HepG2 (cell line): ENCODE results near the gene TCF20. TPM values are rescaled to one million over a fixed set of nuclear protein-coding genes. Genes with fewer than 3 reads are reported as not detected.
A peak's percentile ranks its signal among the peaks of the same experiment; 100 is the strongest.

Experiments
- AKAP8 ChIP-seq: sonication (generic); formaldehyde crosslinking; IDR thresholded peaks from 2 replicates; pipeline ENCODE4 v1.5.1; 2020; ENCODE audit warnings: mild to moderate bottlenecking, missing genetic modification reagents
- ARHGAP35 ChIP-seq: sonication (generic); formaldehyde crosslinking; IDR thresholded peaks from 2 replicates; pipeline ENCODE4 v1.9.0; 2022; ENCODE audit warnings: mild to moderate bottlenecking, inconsistent platforms, moderate library complexity, missing genetic modification reagents, borderline replicate concordance
- ATF3 ChIP-seq: sonication (generic); formaldehyde crosslinking; IDR thresholded peaks from 2 replicates; pipeline ENCODE4 v1.4.0; 2020; ENCODE audit warnings: missing genetic modification reagents
- CEBPG ChIP-seq: IDR thresholded peaks from 2 replicates; pipeline ENCODE4 v1.6.1; 2016
- CERS6 ChIP-seq: sonication (generic); formaldehyde crosslinking; IDR thresholded peaks from 2 replicates; pipeline ENCODE4 v1.5.0; 2020; ENCODE audit warnings: missing genetic modification reagents
- GTF2F1 ChIP-seq: fragments of 150-350 bp; IDR thresholded peaks from 2 replicates; pipeline ENCODE4 v1.6.1; 2014; ENCODE audit warnings: low read length
- PPARG ChIP-seq: conservative IDR thresholded peaks from 2 replicates; pipeline ENCODE4 v1.6.1; 2016; ENCODE audit warnings: missing biosample characterization, missing genetic modification reagents
- REST ChIP-seq, 2 experiments: IDR thresholded peaks; 2 replicates each; pipeline ENCODE4 v1.6.1; 2011 to 2012; ENCODE audit warnings: low read length in 2 of 2, borderline replicate concordance in 1 of 2, low read depth in 1 of 2, mild to moderate bottlenecking in 1 of 2, moderate library complexity in 1 of 2
- TBL1XR1 ChIP-seq: fragments of 150-350 bp; IDR thresholded peaks from 2 replicates; pipeline ENCODE4 v1.6.1; 2014; ENCODE audit warnings: borderline replicate concordance, low read length; ENCODE audit not compliant: partially characterized antibody
- YEATS2 ChIP-seq: sonication (generic); formaldehyde crosslinking; IDR thresholded peaks from 2 replicates; pipeline ENCODE4 v1.4.0; 2020; ENCODE audit warnings: missing genetic modification reagents, borderline replicate concordance
- ZMYM3 ChIP-seq: sonication (generic); formaldehyde crosslinking; IDR thresholded peaks from 2 replicates; pipeline ENCODE4 v1.5.1; 2020; ENCODE audit warnings: mild to moderate bottlenecking, missing genetic modification reagents
- ZNF20 ChIP-seq: sonication (generic); formaldehyde crosslinking; IDR thresholded peaks from 2 replicates; pipeline ENCODE4 v1.4.0; 2020; ENCODE audit warnings: mild to moderate bottlenecking, moderate library complexity, missing genetic modification reagents
- ZNF30 ChIP-seq: sonication (generic); formaldehyde crosslinking; IDR thresholded peaks from 2 replicates; pipeline ENCODE4 v1.5.0; 2020; ENCODE audit warnings: mild to moderate bottlenecking, missing genetic modification reagents
- ZNF670 ChIP-seq: sonication (generic); formaldehyde crosslinking; IDR thresholded peaks from 2 replicates; pipeline ENCODE4 v1.8.0; 2022; ENCODE audit warnings: mild to moderate bottlenecking, missing genetic modification reagents, borderline replicate concordance
- polyA plus RNA-seq, 8 experiments: library from polyadenylated mRNA; depleted of rRNA in 3 of 8; stranded (reverse) in 7 of 8; unstranded in 1 of 8; fragments of >200 nt; fragmentation: Illumina TruSeq in 4 of 8; extraction: Trizol in 4 of 8; gene quantifications; 2 replicates each; pipeline versions ENCODE4 v1.2.1 to v1.2.3, GENCODE V29; 2011 to 2016; ENCODE audit warnings: low read depth in 4 of 8, missing spikeins in 1 of 8, mixed read lengths in 1 of 8; ENCODE audit not compliant: insufficient read depth in 1 of 8
- total RNA-seq, 5 experiments: library from RNA; depleted of rRNA; stranded (reverse); fragments of >200 nt; fragmentation: Illumina TruSeq; extraction: Trizol; gene quantifications; 2 replicates each; pipeline ENCODE4 v1.2.3, GENCODE V29; 2016; ENCODE audit warnings: low read depth in 1 of 5
- TF ChIP-seq, protein P1 (sequence below): sonication (generic); formaldehyde crosslinking; IDR thresholded peaks from 2 replicates; pipeline ENCODE4 v1.5.0; 2020; ENCODE audit warnings: mild to moderate bottlenecking, missing genetic modification reagents, borderline replicate concordance
- TF ChIP-seq, protein P2 (sequence below): sonication (generic); formaldehyde crosslinking; IDR thresholded peaks from 2 replicates; pipeline ENCODE4 v1.9.0; 2021; ENCODE audit warnings: missing genetic modification reagents, borderline replicate concordance

Gene TCF20
- total and polyA plus RNA-seq, 2 of the 13 experiments (the other 11 are each of a cell fraction or from before 2014, with no cell fraction given) = 12.8 to 23.7 TPM

- peak in 1 of 2 experiments; percentile 99 for TF ChIP-seq REST (IDR thresholded peaks at IDR 0.05; ENCODE audit: borderline replicate concordance in 1 of 2, low read depth in 1 of 2, low read length in 2 of 2)
- TF ChIP-seq ZNF670 (CRISPR knock-in tag) = no peak
- TF ChIP-seq ZNF20 (CRISPR knock-in tag) = no peak
- TF ChIP-seq TBL1XR1 = no peak
- no peak for TF ChIP-seq ATF3 (CRISPR knock-in tag)
- TF ChIP-seq CERS6 (CRISPR knock-in tag) = no peak; the same call in 1 of the 2 replicates
- TF ChIP-seq, protein P1, sequence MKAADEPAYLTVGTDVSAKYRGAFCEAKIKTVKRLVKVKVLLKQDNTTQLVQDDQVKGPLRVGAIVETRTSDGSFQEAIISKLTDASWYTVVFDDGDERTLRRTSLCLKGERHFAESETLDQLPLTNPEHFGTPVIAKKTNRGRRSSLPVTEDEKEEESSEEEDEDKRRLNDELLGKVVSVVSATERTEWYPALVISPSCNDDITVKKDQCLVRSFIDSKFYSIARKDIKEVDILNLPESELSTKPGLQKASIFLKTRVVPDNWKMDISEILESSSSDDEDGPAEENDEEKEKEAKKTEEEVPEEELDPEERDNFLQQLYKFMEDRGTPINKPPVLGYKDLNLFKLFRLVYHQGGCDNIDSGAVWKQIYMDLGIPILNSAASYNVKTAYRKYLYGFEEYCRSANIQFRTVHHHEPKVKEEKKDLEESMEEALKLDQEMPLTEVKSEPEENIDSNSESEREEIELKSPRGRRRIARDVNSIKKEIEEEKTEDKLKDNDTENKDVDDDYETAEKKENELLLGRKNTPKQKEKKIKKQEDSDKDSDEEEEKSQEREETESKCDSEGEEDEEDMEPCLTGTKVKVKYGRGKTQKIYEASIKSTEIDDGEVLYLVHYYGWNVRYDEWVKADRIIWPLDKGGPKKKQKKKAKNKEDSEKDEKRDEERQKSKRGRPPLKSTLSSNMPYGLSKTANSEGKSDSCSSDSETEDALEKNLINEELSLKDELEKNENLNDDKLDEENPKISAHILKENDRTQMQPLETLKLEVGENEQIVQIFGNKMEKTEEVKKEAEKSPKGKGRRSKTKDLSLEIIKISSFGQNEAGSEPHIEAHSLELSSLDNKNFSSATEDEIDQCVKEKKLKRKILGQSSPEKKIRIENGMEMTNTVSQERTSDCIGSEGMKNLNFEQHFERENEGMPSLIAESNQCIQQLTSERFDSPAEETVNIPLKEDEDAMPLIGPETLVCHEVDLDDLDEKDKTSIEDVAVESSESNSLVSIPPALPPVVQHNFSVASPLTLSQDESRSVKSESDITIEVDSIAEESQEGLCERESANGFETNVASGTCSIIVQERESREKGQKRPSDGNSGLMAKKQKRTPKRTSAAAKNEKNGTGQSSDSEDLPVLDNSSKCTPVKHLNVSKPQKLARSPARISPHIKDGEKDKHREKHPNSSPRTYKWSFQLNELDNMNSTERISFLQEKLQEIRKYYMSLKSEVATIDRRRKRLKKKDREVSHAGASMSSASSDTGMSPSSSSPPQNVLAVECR (CRISPR knock-in tag) = peak; percentile 43; the same call in 1 of the 2 replicates
- peak; percentile 44; the same call in 1 of the 2 replicates for TF ChIP-seq PPARG (CRISPR knock-in tag)
- TF ChIP-seq ARHGAP35 (CRISPR knock-in tag) = no peak
- no peak for TF ChIP-seq GTF2F1
- 0 out of 2 replicates have a peak, but pooled peaks have one; percentile 57 for TF ChIP-seq ZNF30 (CRISPR knock-in tag)
- no peak for TF ChIP-seq ZMYM3 (CRISPR knock-in tag)
- peak; percentile 49; the same call in 1 of the 2 replicates for TF ChIP-seq YEATS2 (CRISPR knock-in tag)
- TF ChIP-seq AKAP8 (CRISPR knock-in tag) = no peak
- TF ChIP-seq CEBPG (CRISPR knock-in tag) = no peak
- TF ChIP-seq, protein P2, sequence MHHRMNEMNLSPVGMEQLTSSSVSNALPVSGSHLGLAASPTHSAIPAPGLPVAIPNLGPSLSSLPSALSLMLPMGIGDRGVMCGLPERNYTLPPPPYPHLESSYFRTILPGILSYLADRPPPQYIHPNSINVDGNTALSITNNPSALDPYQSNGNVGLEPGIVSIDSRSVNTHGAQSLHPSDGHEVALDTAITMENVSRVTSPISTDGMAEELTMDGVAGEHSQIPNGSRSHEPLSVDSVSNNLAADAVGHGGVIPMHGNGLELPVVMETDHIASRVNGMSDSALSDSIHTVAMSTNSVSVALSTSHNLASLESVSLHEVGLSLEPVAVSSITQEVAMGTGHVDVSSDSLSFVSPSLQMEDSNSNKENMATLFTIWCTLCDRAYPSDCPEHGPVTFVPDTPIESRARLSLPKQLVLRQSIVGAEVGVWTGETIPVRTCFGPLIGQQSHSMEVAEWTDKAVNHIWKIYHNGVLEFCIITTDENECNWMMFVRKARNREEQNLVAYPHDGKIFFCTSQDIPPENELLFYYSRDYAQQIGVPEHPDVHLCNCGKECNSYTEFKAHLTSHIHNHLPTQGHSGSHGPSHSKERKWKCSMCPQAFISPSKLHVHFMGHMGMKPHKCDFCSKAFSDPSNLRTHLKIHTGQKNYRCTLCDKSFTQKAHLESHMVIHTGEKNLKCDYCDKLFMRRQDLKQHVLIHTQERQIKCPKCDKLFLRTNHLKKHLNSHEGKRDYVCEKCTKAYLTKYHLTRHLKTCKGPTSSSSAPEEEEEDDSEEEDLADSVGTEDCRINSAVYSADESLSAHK (CRISPR knock-in tag) = no peak
These were observed 23.9 kb upstream of the TCF20 start (continued) for GRCh38 chr22:42294034-42294985.
